Psoas muscle (tissue), 8 donors: Measurements from ENCODE around the gene GLYAT. TPM values are rescaled to one million over a fixed set of nuclear protein-coding genes. Genes with fewer than 3 reads are reported as not detected.
"Not testable (repeated sequence)": the region's sequence is repeated elsewhere in the genome, so short reads cannot be mapped to it uniquely, and the experiment has no call there.

Experiments
- ATAC-seq, 4 donors: fragments of 200-7000 bp; cut with Tn5 transposase; one replicate each; pipeline ENCODE4 v1.9.1; 2020; ENCODE audit warnings: moderate library complexity in 3 of 4, mild to moderate bottlenecking in 2 of 4
- DNase-seq, 2 donors: peaks; one replicate each; pipeline ENCODE4 v3.0.0-alpha.2; 2020
- H3K27ac ChIP-seq: fragments of 200-600 bp; one replicate; pipeline ENCODE4 v1.8.0; 2022
- H3K27me3 ChIP-seq, 3 donors: fragments of 200-600 bp in 1 of 3; one replicate each; pipeline versions ENCODE4 v1.6.1 to v1.8.0; 2013 to 2022; ENCODE audit warnings: low read length in 2 of 3, mild to moderate bottlenecking in 2 of 3, moderate library complexity in 1 of 3; ENCODE audit not compliant: insufficient read depth in 3 of 3
- H3K36me3 ChIP-seq, 2 donors: fragments of 200-600 bp in 1 of 2; one replicate each; pipeline versions ENCODE4 v1.6.1 to v1.8.0; 2013 to 2022; ENCODE audit warnings: low read depth in 1 of 2, mild to moderate bottlenecking in 1 of 2, moderate library complexity in 1 of 2; ENCODE audit not compliant: insufficient read depth in 1 of 2
- H3K4me1 ChIP-seq: fragments of 200-600 bp; one replicate; pipeline ENCODE4 v1.8.0; 2022
- H3K4me3 ChIP-seq: fragments of 200-600 bp; one replicate; pipeline ENCODE4 v1.8.0; 2022; ENCODE audit warnings: mild to moderate bottlenecking
- H3K9me3 ChIP-seq: fragments of 200-600 bp; one replicate; pipeline ENCODE4 v1.8.0; 2022
- CTCF ChIP-seq: fragments of 200-600 bp; IDR thresholded peaks from one replicate; pipeline ENCODE4 v1.8.0; 2022; ENCODE audit warnings: antibody characterized with exemption
- WGBS, 3 donors: extraction: QIAGEN DNeasy Blood & Tissue Kit; methylation state at CpG; one replicate each; pipeline versions ENCODE4 v1.1.6 to v1.1.7; 2013; 5-methylcytosine and 5-hydroxymethylcytosine counted together
- intact Hi-C, 2 donors: fragments of 100-400 bp; cut with DNase I; formaldehyde crosslinking; loops; one replicate each; pipeline versions ENCODE4 v1.11.0 to v1.14.2; 2022
- polyA plus RNA-seq, 3 donors: library from polyadenylated mRNA; stranded (reverse); fragments of 200-250 nt; gene quantifications; one replicate each; pipeline ENCODE4 v1.2.3, GENCODE V29; 2013
- total RNA-seq, 4 donors: library from RNA; stranded (reverse); fragmentation: NEBNext Ultra II Directional in 2 of 4; extraction: Animal tissue kit (Norgen Biotek cat#: 25700) in 2 of 4; gene quantifications; one replicate each; pipeline versions ENCODE4 v1.2.1 to v1.2.4, GENCODE V29; 2021 to 2023
- donor health status: healthy with polysubstance abuse.
- donor health status: DM: no; HTN: no; CAD: no; lungs with moderate emphysema.
- donor health status: Bipolar disorder and iron deficiency.
- donor health status: healthy.
- donor health status: DM: yes; HTN: yes; CAD: no.
- donor health status: DM: no; HTN: no; CAD: no.
- donor health status: DM: no; HTN: no; CAD: no.
- donor health status: DM: yes; HTN: yes; CAD: no.

Gene GLYAT
- total and polyA plus RNA-seq, 7 donors = 0.03 to 0.54 TPM; not detected in 5

- TF ChIP-seq CTCF = no peak
- intact Hi-C loops = no loop called here
- Histone ChIP-seq H3K27ac (no peak overlapping the region), H3K36me3 (no peaks in the 10 kb centered on the region), H3K27me3 (no peaks in the 10 kb centered on the region), H3K9me3 (no peaks in the 10 kb centered on the region), H3K4me3 (no peak overlapping the region), H3K4me1 (no peaks in the 10 kb centered on the region)
- 0 to 9% (median 4%) methylated on average over 1 of the region's 1 CpG for WGBS, 3 donors
- DNase-seq (no peak), ATAC-seq (no peak)
These were observed 19.2 kb downstream of the GLYAT start for GRCh38 chr11:58712531-58712930.

GRCh38 chr11:58711832-58712231 lies 19.9 kb downstream of the GLYAT start:
- no peaks in the 10 kb centered on the region for H3K36me3 ChIP-seq
- no peaks in the 10 kb centered on the region for H3K9me3 ChIP-seq
- no peak overlapping the region for H3K27ac ChIP-seq
- intact Hi-C loops = no loop called here
- 40 to 58% (median 54%) methylated on average over 2 of the region's 2 CpGs for WGBS, 3 donors
- H3K27me3 ChIP-seq = no peaks in the 10 kb centered on the region
- DNase-seq (no peak), ATAC-seq (no peak)
- TF ChIP-seq CTCF = no peak
- H3K4me3 ChIP-seq = no peak overlapping the region
- no peaks in the 10 kb centered on the region for H3K4me1 ChIP-seq

GRCh38 chr11:58707767-58708166 lies 24.0 kb downstream of the GLYAT start:
- no peak for DNase-seq
- no peaks in the 10 kb centered on the region for H3K9me3 ChIP-seq
- no peaks in the 10 kb centered on the region for H3K36me3 ChIP-seq
- no peak overlapping the region for H3K4me3 ChIP-seq
- no peak for TF ChIP-seq CTCF
- intact Hi-C loops = no loop called here
- H3K27me3 ChIP-seq = no peaks in the 10 kb centered on the region
- no peak for ATAC-seq
- no peak overlapping the region for H3K27ac ChIP-seq
- 54 to 63% (median 60%) methylated on average over 3 of the region's 3 CpGs for WGBS, 3 donors
- no peaks in the 10 kb centered on the region for H3K4me1 ChIP-seq

GRCh38 chr11:58696825-58697224 lies 34.9 kb downstream of the GLYAT start:
- 58 to 76% (median 70%) methylated on average over 2 of the region's 3 CpGs for WGBS, 3 donors
- H3K27ac ChIP-seq, H3K4me3 ChIP-seq, H3K4me1 ChIP-seq, H3K27me3 ChIP-seq, H3K36me3 ChIP-seq, intact Hi-C loops, ATAC-seq, H3K9me3 ChIP-seq, DNase-seq: not testable (repeated sequence)

GRCh38 chr11:58693026-58693425 lies 38.7 kb downstream of the GLYAT start:
- no peak for TF ChIP-seq CTCF
- Histone ChIP-seq H3K4me3 (no peak overlapping the region), H3K4me1 (no peaks in the 10 kb centered on the region), H3K9me3 (no peaks in the 10 kb centered on the region), H3K36me3 (no peaks in the 10 kb centered on the region), H3K27ac (no peak overlapping the region), H3K27me3 (no peaks in the 10 kb centered on the region)
- WGBS, 3 donors = 89 to 100% (median 96%) methylated on average over 1 of the region's 1 CpG
- DNase-seq (no peak), ATAC-seq (no peak)
- intact Hi-C loops = no loop called here
